PC-3 (cell line): ENCODE data around the gene CLASP2. TPM values are rescaled to one million over a fixed set of nuclear protein-coding genes. Genes with fewer than 3 reads are reported as not detected.

Source experiments
- ATAC-seq: fragments of 200-7000 bp; cut with Tn5 transposase; 2 replicates; pipeline ENCODE4 v1.9.1; 2020; ENCODE audit warnings: mild to moderate bottlenecking, moderate library complexity
- BruUV-seq: library from RNA; stranded (reverse); fragments of 400-500 nt; replicated peaks from 2 replicates; lab custom pipeline; 2021; lab: Mats Ljungman, UMichigan
- CTCF ChIA-PET: fragments of 300-600 bp; sonication (Branson Sonifier 250); formaldehyde crosslinking; loops from one replicate; lab custom pipeline; 2022; ENCODE audit warnings: antibody characterized with exemption; lab: Charles Lee
- POLR2A ChIA-PET: fragments of 300-600 bp; sonication (Branson Sonifier 250); formaldehyde crosslinking; loops from one replicate; lab custom pipeline; 2022; ENCODE audit warnings: antibody characterized with exemption; ENCODE audit not compliant: unreplicated experiment; lab: Charles Lee
- DNase-seq: peaks from one replicate; pipeline ENCODE4 v3.0.0-alpha.2; 2015
- H2AFZ ChIP-seq: fragments of 300-600 bp; sonication (generic); 2 replicates; pipeline ENCODE4 v1.6.0; 2016; ENCODE audit warnings: antibody characterized with exemption, low read length
- H3F3A ChIP-seq: fragments of 300-600 bp; sonication (generic); one replicate; pipeline ENCODE4 v1.6.0; 2017; ENCODE audit warnings: antibody characterized with exemption, low read length, control low read depth, mild to moderate bottlenecking; ENCODE audit not compliant: unreplicated experiment
- H3K27ac ChIP-seq: fragments of 300-600 bp; sonication (generic); 2 replicates; pipeline ENCODE4 v1.5.1; 2016; ENCODE audit warnings: mild to moderate bottlenecking, low read length
- H3K27me3 ChIP-seq: fragments of 300-600 bp; sonication (generic); 2 replicates; pipeline ENCODE4 v1.6.1; 2016; ENCODE audit warnings: low read length, mixed read lengths
- H3K36me3 ChIP-seq: fragments of 300-600 bp; sonication (generic); 2 replicates; pipeline ENCODE4 v1.6.1; 2016; ENCODE audit warnings: low read depth, mixed run types, low read length, mixed read lengths
- H3K4me1 ChIP-seq: fragments of 300-600 bp; sonication (generic); 2 replicates; pipeline ENCODE4 v1.5.1; 2016; ENCODE audit warnings: low read length; ENCODE audit not compliant: insufficient read depth
- H3K4me2 ChIP-seq: fragments of 300-600 bp; sonication (generic); 2 replicates; pipeline ENCODE4 v1.6.0; 2016; ENCODE audit warnings: low read length
- H3K4me3 ChIP-seq: fragments of 300-600 bp; sonication (generic); 2 replicates; pipeline ENCODE4 v1.5.1; 2016; ENCODE audit warnings: mild to moderate bottlenecking, low read length, mixed read lengths
- H3K79me2 ChIP-seq: fragments of 300-600 bp; sonication (generic); 2 replicates; pipeline ENCODE4 v1.6.1; 2017; ENCODE audit warnings: low read length, mixed read lengths
- H3K9ac ChIP-seq: fragments of 300-600 bp; sonication (generic); 2 replicates; pipeline ENCODE4 v1.6.0; 2016; ENCODE audit warnings: mild to moderate bottlenecking, low read length
- H3K9me2 ChIP-seq: fragments of 300-600 bp; sonication (generic); replicated peaks from 2 replicates; pipeline ENCODE4 v1.6.1; 2016; ENCODE audit warnings: mixed run types, low read length, mixed read lengths
- H3K9me3 ChIP-seq: fragments of 300-600 bp; sonication (generic); 2 replicates; pipeline ENCODE4 v1.6.1; 2016; ENCODE audit warnings: low read length, mixed read lengths
- H4K20me1 ChIP-seq: fragments of 300-600 bp; sonication (generic); 2 replicates; pipeline ENCODE4 v1.6.1; 2016; ENCODE audit warnings: low read length, mixed read lengths
- CTCF ChIP-seq: fragments of 300-600 bp; sonication (generic); conservative IDR thresholded peaks from 2 replicates; pipeline ENCODE4 v1.5.1; 2017; ENCODE audit warnings: antibody characterized with exemption, low read depth, mild to moderate bottlenecking, low read length
- EZH2 ChIP-seq: fragments of 300-600 bp; sonication (generic); IDR thresholded peaks from one replicate; pipeline ENCODE4 v1.6.1; 2017; ENCODE audit warnings: antibody characterized with exemption, mild to moderate bottlenecking, low read length; ENCODE audit not compliant: unreplicated experiment
- EZH2phosphoT487 ChIP-seq: fragments of 300-600 bp; sonication (generic); IDR thresholded peaks from 2 replicates; pipeline ENCODE4 v1.6.1; 2018; ENCODE audit warnings: mild to moderate bottlenecking, antibody characterized with exemption, low read length, borderline replicate concordance
- intact Hi-C: fragments of 100-400 bp; cut with micrococcal nuclease; formaldehyde crosslinking; loops from 2 replicates; pipeline ENCODE4 v1.9.0; 2023
- total RNA-seq: library from RNA; depleted of rRNA; stranded (reverse); fragments of >200 nt; gene quantifications from 2 replicates; pipeline ENCODE4 v1.2.3, GENCODE V29; 2014

CLASP2 gene
- total RNA-seq, 1 experiment from 2014 or later, result 84.8 TPM

- CTCF ChIA-PET, result no interaction called here
- Histone ChIP-seq H3K9me3 (no peaks in the 10 kb centered on the region), H3K36me3 (no peaks in the 10 kb centered on the region), H2AFZ (no peak overlapping the region), H3K4me1 (no peaks in the 10 kb centered on the region), H3F3A (no peaks in the 10 kb centered on the region), H3K27ac (no peak overlapping the region), H3K9ac (no peak overlapping the region), H4K20me1 (no peaks in the 10 kb centered on the region), H3K79me2 (no peaks in the 10 kb centered on the region), H3K4me3 (no peak overlapping the region), H3K27me3 (no peaks in the 10 kb centered on the region), H3K4me2 (no peak overlapping the region), H3K9me2 (no peaks in the 10 kb centered on the region)
- BruUV-seq, result no TSS peak
- POLR2A ChIA-PET, result interaction anchor here (1.1 kb wide), 1 partner anchor 25 kb away, joined by 7 read pairs; no protein-coding TSS in a partner anchor
- intact Hi-C loops, result no loop called here
- TF ChIP-seq CTCF (no peak), EZH2phosphoT487 (no peak), EZH2 (no peak)
- DNase-seq (no peak), ATAC-seq (no peak)
These were observed 226.3 kb downstream of the CLASP2 start for GRCh38 chr3:33491721-33492120.

GRCh38 chr3:33490641-33491241 lies 227.3 kb downstream of the CLASP2 start:
- Histone ChIP-seq H3K27me3 (no peaks in the 10 kb centered on the region), H3K4me3 (no peak overlapping the region), H3K4me1 (no peaks in the 10 kb centered on the region), H3K36me3 (no peaks in the 10 kb centered on the region), H3K9me2 (no peaks in the 10 kb centered on the region), H3K79me2 (no peaks in the 10 kb centered on the region), H4K20me1 (no peaks in the 10 kb centered on the region), H3K27ac (no peak overlapping the region), H3K9me3 (no peaks in the 10 kb centered on the region), H3F3A (no peaks in the 10 kb centered on the region), H3K9ac (no peak overlapping the region), H2AFZ (no peak overlapping the region), H3K4me2 (no peak overlapping the region)
- ATAC-seq (no peak), DNase-seq (no peak)
- TF ChIP-seq EZH2 (no peak), EZH2phosphoT487 (no peak), CTCF (no peak)
- no TSS peak for BruUV-seq
- intact Hi-C loops, result no loop called here
- POLR2A ChIA-PET, result no interaction called here
- CTCF ChIA-PET, result no interaction called here

GRCh38 chr3:33488683-33489082 lies 229.4 kb downstream of the CLASP2 start:
- TF ChIP-seq EZH2phosphoT487 (no peak), EZH2 (no peak), CTCF (no peak)
- H3K36me3 ChIP-seq, result no peaks in the 10 kb centered on the region
- POLR2A ChIA-PET, result no interaction called here
- no peaks in the 10 kb centered on the region for H3K4me1 ChIP-seq
- H3K27me3 ChIP-seq, result no peaks in the 10 kb centered on the region
- ATAC-seq (no peak), DNase-seq (no peak)
- no peaks in the 10 kb centered on the region for H3K79me2 ChIP-seq
- H3F3A ChIP-seq, result no peaks in the 10 kb centered on the region
- CTCF ChIA-PET, result no interaction called here
- H3K27ac ChIP-seq, result no peak overlapping the region
- H2AFZ ChIP-seq, result no peak overlapping the region
- no peak overlapping the region for H3K4me3 ChIP-seq
- no peaks in the 10 kb centered on the region for H4K20me1 ChIP-seq
- no peak overlapping the region for H3K9ac ChIP-seq
- intact Hi-C loops, result no loop called here
- no peak overlapping the region for H3K4me2 ChIP-seq
- no peaks in the 10 kb centered on the region for H3K9me3 ChIP-seq
- no peaks in the 10 kb centered on the region for H3K9me2 ChIP-seq
- BruUV-seq, result no TSS peak
